K562 (cell line): ENCODE results near the gene PA2G4. TPM values are rescaled to one million over a fixed set of nuclear protein-coding genes. Genes with fewer than 3 reads are reported as not detected.

ENCODE experiments used
- ARID1B ChIP-seq: fragments of 450-650 bp; IDR thresholded peaks from 2 replicates; pipeline ENCODE4 v1.6.1; 2016; ENCODE audit warnings: antibody characterized with exemption, mild to moderate bottlenecking, inconsistent platforms
- ARID3A ChIP-seq: IDR thresholded peaks from 2 replicates; pipeline ENCODE4 v1.6.1; 2012; ENCODE audit warnings: low read depth, low read length, improper control_type of control experiment, borderline replicate concordance
- CREB1 ChIP-seq, 2 experiments: sonication (generic) in 1 of 2; formaldehyde crosslinking in 1 of 2; IDR thresholded peaks; 2 replicates each; pipeline versions ENCODE4 v1.6.1 to v1.8.0; 2012 to 2022; ENCODE audit warnings: inconsistent platforms in 1 of 2, mild to moderate bottlenecking in 1 of 2, missing genetic modification reagents in 1 of 2, moderate library complexity in 1 of 2
- EP300 ChIP-seq: IDR thresholded peaks from 2 replicates; pipeline ENCODE4 v1.6.1; 2012; ENCODE audit warnings: low read length, improper control_type of control experiment
- EWSR1 ChIP-seq: fragments of 450-650 bp; IDR thresholded peaks from 2 replicates; pipeline ENCODE4 v1.6.1; 2018; ENCODE audit warnings: borderline replicate concordance, mild to moderate bottlenecking, low read depth, moderate library complexity; ENCODE audit not compliant: partially characterized antibody
- FUS ChIP-seq: fragments of 200-400 bp; formaldehyde crosslinking; optimal IDR thresholded peaks from 2 replicates; pipeline ENCODE3; 2017; ENCODE audit warnings: low read depth, low read length
- NRF1 ChIP-seq, 2 experiments: fragments of 450-650 bp; IDR thresholded peaks in 1 of 2; conservative IDR thresholded peaks in 1 of 2; 2 replicates each; pipeline ENCODE4 v1.6.1; 2014; ENCODE audit warnings: mild to moderate bottlenecking in 2 of 2
- PHF20 ChIP-seq: fragments of 450-650 bp; IDR thresholded peaks from 2 replicates; pipeline ENCODE4 v1.6.1; 2018; ENCODE audit not compliant: partially characterized antibody
- PYGO2 ChIP-seq: fragments of 450-650 bp; IDR thresholded peaks from 2 replicates; pipeline ENCODE4 v1.6.1; 2016; ENCODE audit warnings: mild to moderate bottlenecking, missing genetic modification characterization, moderate library complexity, missing compliant biosample characterization
- RBFOX2 ChIP-seq: fragments of 200-400 bp; formaldehyde crosslinking; IDR thresholded peaks from 2 replicates; pipeline ENCODE4 v1.6.1; 2017; ENCODE audit warnings: low read depth, mild to moderate bottlenecking, low read length, moderate library complexity
- USF1 ChIP-seq: sonication (generic); formaldehyde crosslinking; IDR thresholded peaks from 2 replicates; pipeline ENCODE4 v1.9.0; 2022; ENCODE audit warnings: mild to moderate bottlenecking, missing genetic modification reagents
- ZNF316 ChIP-seq: fragments of 450-650 bp; IDR thresholded peaks from 2 replicates; pipeline ENCODE4 v1.6.1; 2016
- ZNF41 ChIP-seq: fragments of 250-450 bp; sonication (Bioruptor Pico); conservative IDR thresholded peaks from 2 replicates; pipeline ENCODE4 v1.4.0; 2020; ENCODE audit warnings: mild to moderate bottlenecking
- polyA plus RNA-seq, 8 experiments: library from polyadenylated mRNA; depleted of rRNA in 4 of 8; stranded (reverse) in 5 of 8; unstranded in 3 of 8; fragments of >200 nt; fragmentation: Nextera tagmentation in 2 of 8; fragmentation: Illumina TruSeq in 1 of 8; extraction: Ambion mirVana in 2 of 8; extraction: Trizol in 1 of 8; gene quantifications; 2 replicates each; pipeline versions ENCODE4 v1.2.1 to v1.2.3, GENCODE V29; 2011 to 2014; ENCODE audit warnings: inconsistent platforms in 1 of 8, missing spikeins in 1 of 8
- total RNA-seq, 7 experiments: library from RNA; depleted of rRNA in 6 of 7; stranded (reverse); fragments of >200 nt in 6 of 7; fragmentation: Illumina TruSeq in 2 of 7; extraction: Trizol in 2 of 7; gene quantifications; 2 replicates each; pipeline versions ENCODE4 v1.2.1 to v1.2.3, GENCODE V29; 2011 to 2021; ENCODE audit warnings: low replicate concordance in 1 of 7
- TF ChIP-seq, protein P1 (sequence below): sonication (generic); formaldehyde crosslinking; IDR thresholded peaks from 2 replicates; pipeline ENCODE4 v1.8.0; 2022; ENCODE audit warnings: mild to moderate bottlenecking, missing genetic modification reagents
- TF ChIP-seq, protein P2 (sequence below), 2 experiments: IDR thresholded peaks; 2 replicates each; pipeline ENCODE4 v1.6.1; 2011; ENCODE audit warnings: borderline replicate concordance in 1 of 2, control low read depth in 1 of 2, low read depth in 1 of 2, low read length in 1 of 2, mild to moderate bottlenecking in 1 of 2, mixed read lengths in 1 of 2, moderate library complexity in 1 of 2; ENCODE audit not compliant: insufficient read depth in 1 of 2, insufficient read length in 1 of 2, poor library complexity in 1 of 2, severe bottlenecking in 1 of 2; ENCODE audit errors: extremely low read depth in 1 of 2
- TF ChIP-seq, protein P3 (sequence below): fragments of 450-650 bp; formaldehyde crosslinking; conservative IDR thresholded peaks from 2 replicates; pipeline ENCODE4 v1.4.0; 2022; ENCODE audit warnings: mild to moderate bottlenecking, missing genetic modification characterization

PA2G4 gene
- total and polyA plus RNA-seq, 9 of the 15 experiments (the other 6 are each of a cell fraction or from before 2014, with no cell fraction given), result 230 to 925 (median 638) TPM

DNA sequence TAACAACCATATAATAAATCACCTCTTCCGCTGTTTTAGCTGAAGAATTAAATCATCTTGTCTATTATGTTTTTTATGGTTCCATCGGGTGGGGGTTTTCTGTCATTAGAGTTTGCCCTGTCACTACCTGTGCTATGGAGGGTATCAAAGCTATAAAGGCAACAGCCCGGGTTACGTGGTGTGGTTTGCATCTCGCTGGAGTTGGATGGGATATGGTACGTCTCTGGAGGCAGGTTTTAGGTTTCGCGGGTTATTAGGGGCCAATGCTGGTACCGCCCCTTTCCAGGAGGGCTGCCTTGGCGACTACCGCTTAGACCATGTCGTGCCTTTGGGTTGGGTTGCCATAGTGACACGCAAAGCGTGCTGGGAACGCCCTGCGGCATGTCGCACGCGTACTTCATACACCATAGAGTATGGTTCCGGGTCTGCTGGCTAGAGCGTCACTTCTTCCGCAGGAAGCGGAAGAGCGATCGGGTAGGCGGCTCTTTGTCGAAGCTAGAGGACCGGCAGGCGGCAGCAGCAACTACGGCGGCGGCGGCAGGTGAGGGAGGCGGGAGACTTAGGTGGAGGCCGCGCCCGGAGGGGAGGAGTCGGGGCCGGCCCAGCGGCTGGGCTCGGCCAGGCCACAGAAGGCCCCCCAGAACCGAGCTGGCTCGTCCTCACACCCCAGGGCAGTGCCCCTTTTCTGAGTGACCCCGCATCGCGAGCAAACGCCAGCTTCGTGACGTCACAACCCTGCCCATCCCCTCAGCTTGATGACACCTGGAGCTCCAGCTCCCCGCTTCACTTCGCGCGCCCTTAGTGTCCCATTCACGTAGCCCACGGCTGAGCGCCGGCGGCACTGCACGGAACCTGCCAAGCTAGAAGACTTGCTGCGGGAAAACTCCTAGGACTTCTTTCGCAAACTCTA is 13.7 kb downstream of the PA2G4 start, which contains the start of gene ZC3H10 (continued):
- TF ChIP-seq, protein P1, sequence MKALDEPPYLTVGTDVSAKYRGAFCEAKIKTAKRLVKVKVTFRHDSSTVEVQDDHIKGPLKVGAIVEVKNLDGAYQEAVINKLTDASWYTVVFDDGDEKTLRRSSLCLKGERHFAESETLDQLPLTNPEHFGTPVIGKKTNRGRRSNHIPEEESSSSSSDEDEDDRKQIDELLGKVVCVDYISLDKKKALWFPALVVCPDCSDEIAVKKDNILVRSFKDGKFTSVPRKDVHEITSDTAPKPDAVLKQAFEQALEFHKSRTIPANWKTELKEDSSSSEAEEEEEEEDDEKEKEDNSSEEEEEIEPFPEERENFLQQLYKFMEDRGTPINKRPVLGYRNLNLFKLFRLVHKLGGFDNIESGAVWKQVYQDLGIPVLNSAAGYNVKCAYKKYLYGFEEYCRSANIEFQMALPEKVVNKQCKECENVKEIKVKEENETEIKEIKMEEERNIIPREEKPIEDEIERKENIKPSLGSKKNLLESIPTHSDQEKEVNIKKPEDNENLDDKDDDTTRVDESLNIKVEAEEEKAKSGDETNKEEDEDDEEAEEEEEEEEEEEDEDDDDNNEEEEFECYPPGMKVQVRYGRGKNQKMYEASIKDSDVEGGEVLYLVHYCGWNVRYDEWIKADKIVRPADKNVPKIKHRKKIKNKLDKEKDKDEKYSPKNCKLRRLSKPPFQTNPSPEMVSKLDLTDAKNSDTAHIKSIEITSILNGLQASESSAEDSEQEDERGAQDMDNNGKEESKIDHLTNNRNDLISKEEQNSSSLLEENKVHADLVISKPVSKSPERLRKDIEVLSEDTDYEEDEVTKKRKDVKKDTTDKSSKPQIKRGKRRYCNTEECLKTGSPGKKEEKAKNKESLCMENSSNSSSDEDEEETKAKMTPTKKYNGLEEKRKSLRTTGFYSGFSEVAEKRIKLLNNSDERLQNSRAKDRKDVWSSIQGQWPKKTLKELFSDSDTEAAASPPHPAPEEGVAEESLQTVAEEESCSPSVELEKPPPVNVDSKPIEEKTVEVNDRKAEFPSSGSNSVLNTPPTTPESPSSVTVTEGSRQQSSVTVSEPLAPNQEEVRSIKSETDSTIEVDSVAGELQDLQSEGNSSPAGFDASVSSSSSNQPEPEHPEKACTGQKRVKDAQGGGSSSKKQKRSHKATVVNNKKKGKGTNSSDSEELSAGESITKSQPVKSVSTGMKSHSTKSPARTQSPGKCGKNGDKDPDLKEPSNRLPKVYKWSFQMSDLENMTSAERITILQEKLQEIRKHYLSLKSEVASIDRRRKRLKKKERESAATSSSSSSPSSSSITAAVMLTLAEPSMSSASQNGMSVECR (CRISPR knock-in tag), result peak; percentile 97
- TF ChIP-seq ARID1B, result no peak; the same call in 1 of the 2 replicates
- TF ChIP-seq, protein P2, sequence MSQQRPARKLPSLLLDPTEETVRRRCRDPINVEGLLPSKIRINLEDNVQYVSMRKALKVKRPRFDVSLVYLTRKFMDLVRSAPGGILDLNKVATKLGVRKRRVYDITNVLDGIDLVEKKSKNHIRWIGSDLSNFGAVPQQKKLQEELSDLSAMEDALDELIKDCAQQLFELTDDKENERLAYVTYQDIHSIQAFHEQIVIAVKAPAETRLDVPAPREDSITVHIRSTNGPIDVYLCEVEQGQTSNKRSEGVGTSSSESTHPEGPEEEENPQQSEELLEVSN (IDR thresholded peaks at IDR 0.05; ENCODE audit: borderline replicate concordance in 1 of 2, extremely low read depth in 1 of 2, insufficient read depth in 1 of 2, insufficient read length in 1 of 2, low read depth in 1 of 2, low read length in 1 of 2, poor library complexity in 1 of 2, severe bottlenecking in 1 of 2), result peak; percentile 80 to 83
- TF ChIP-seq EP300, result peak; percentile 69
- TF ChIP-seq PHF20, result peak; percentile 93
- TF ChIP-seq CREB1 (IDR thresholded peaks at IDR 0.05), result peak; percentile 84
- TF ChIP-seq CREB1 (CRISPR knock-in tag; IDR thresholded peaks at IDR 0.05), result peak; percentile 93
- TF ChIP-seq ZNF316, result no peak
- peak; percentile 75; the same call in 1 of the 2 replicates for TF ChIP-seq ZNF41
- TF ChIP-seq RBFOX2, result peak; percentile 91
- TF ChIP-seq EWSR1, result no peak
- TF ChIP-seq ARID3A, result 0 out of 2 replicates have a peak, but pooled peaks have one; percentile 9
- peak; percentile 58 to 70 for TF ChIP-seq NRF1 (conservative IDR thresholded peaks at IDR 0.05 in 1 of 2, IDR thresholded peaks at IDR 0.05 in 1 of 2)
- no peak for TF ChIP-seq PYGO2
- TF ChIP-seq, protein P3, sequence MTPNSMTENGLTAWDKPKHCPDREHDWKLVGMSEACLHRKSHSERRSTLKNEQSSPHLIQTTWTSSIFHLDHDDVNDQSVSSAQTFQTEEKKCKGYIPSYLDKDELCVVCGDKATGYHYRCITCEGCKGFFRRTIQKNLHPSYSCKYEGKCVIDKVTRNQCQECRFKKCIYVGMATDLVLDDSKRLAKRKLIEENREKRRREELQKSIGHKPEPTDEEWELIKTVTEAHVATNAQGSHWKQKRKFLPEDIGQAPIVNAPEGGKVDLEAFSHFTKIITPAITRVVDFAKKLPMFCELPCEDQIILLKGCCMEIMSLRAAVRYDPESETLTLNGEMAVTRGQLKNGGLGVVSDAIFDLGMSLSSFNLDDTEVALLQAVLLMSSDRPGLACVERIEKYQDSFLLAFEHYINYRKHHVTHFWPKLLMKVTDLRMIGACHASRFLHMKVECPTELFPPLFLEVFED (CRISPR knock-in tag), result peak; percentile 99
- peak; percentile 86 for TF ChIP-seq FUS
- peak; percentile 39; the same call in 1 of the 2 replicates for TF ChIP-seq USF1 (CRISPR knock-in tag)
